Neural crest cell (in vitro differentiated cells): ENCODE data around the gene ELMO1. TPM values are rescaled to one million over a fixed set of nuclear protein-coding genes. Genes with fewer than 3 reads are reported as not detected.

Source experiments
- DNase-seq: peaks from one replicate; pipeline ENCODE4 v3.0.0; 2021; ENCODE audit warnings: low read depth, mixed read lengths, low spot score
- H3K27ac Mint-ChIP-seq: one replicate; pipeline ENCODE4 v1.8.0; 2021; ENCODE audit warnings: mild to moderate bottlenecking, mixed read lengths; ENCODE audit not compliant: unreplicated experiment
- H3K27me3 Mint-ChIP-seq: 2 replicates; pipeline ENCODE4 v1.8.0; 2021; ENCODE audit warnings: low read depth, mild to moderate bottlenecking, mixed read lengths
- H3K36me3 Mint-ChIP-seq: 2 replicates; pipeline ENCODE4 v1.8.0; 2021; ENCODE audit warnings: low read depth, mild to moderate bottlenecking, mixed read lengths
- H3K4me1 Mint-ChIP-seq: 2 replicates; pipeline ENCODE4 v1.8.0; 2021; ENCODE audit warnings: mixed read lengths
- H3K4me3 Mint-ChIP-seq: one replicate; pipeline ENCODE4 v1.8.0; 2021; ENCODE audit warnings: mild to moderate bottlenecking, mixed read lengths
- H3K9me3 Mint-ChIP-seq: 2 replicates; pipeline ENCODE4 v1.8.0; 2021; ENCODE audit warnings: mixed read lengths
- CTCF ChIP-seq: fragments of 200-600 bp; sonication (generic); conservative IDR thresholded peaks from 2 replicates; pipeline ENCODE4 v1.5.0; 2021; ENCODE audit warnings: antibody characterized with exemption, mild to moderate bottlenecking
- total RNA-seq: library from RNA; stranded (reverse); gene quantifications from 2 replicates; pipeline ENCODE4 v1.2.1, GENCODE V29; 2021

The ELMO1 gene
- total RNA-seq, 1 donor from 2014 or later, result 7.4 TPM

- no peaks in the 10 kb centered on the region for H3K9me3 Mint-ChIP-seq
Observed at GRCh38 chr7:36966636-36967035, 482.0 kb downstream of the ELMO1 start.

DNA sequence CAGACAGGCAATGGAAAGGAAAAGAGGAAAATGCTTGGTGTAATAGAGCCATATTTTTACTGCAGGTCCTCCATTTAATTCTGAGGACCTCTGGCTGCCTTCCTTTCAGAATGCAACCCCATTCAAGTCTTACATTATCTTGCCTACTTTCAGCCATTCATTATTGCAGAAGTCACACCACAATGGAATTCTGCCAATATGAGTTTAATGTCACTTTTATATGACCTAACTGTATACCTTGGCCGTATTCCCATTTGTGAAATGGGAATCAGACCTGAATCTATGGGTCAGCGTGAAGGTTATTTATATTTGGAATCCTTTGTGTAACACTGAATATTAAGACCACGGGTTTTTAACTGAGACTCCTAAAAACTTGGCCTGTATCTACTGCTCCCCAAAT lies 482.6 kb downstream of the ELMO1 start:
- Mint-ChIP-seq H3K27me3 (no peaks in the 10 kb centered on the region), H3K4me1 (peaks cover 18% of the 10 kb centered on the region), H3K4me3 (no peak overlapping the region), H3K36me3 (no peaks in the 10 kb centered on the region), H3K27ac (no peak overlapping the region), H3K9me3 (no peaks in the 10 kb centered on the region)
- no peak for DNase-seq
- TF ChIP-seq CTCF, result no peak

More at GRCh38 chr7:36966636-36967035, 482.0 kb downstream of the ELMO1 start:
- Mint-ChIP-seq H3K27ac (no peak overlapping the region), H3K27me3 (no peaks in the 10 kb centered on the region), H3K36me3 (no peaks in the 10 kb centered on the region), H3K4me1 (peaks cover 14% of the 10 kb centered on the region), H3K4me3 (no peak overlapping the region)
- TF ChIP-seq CTCF, result no peak
- no peak for DNase-seq

- Mint-ChIP-seq H3K4me1 (peaks cover 22% of the 10 kb centered on the region), H3K27ac (no peak overlapping the region), H3K9me3 (no peaks in the 10 kb centered on the region), H3K4me3 (no peak overlapping the region), H3K27me3 (no peaks in the 10 kb centered on the region), H3K36me3 (peaks cover 2% of the 10 kb centered on the region)
- DNase-seq, result no peak
- no peak for TF ChIP-seq CTCF
Observed at GRCh38 chr7:36965625-36966024, 483.0 kb downstream of the ELMO1 start.

GRCh38 chr7:36964297-36964696 lies 484.4 kb downstream of the ELMO1 start:
- Mint-ChIP-seq H3K27ac (no peak overlapping the region), H3K36me3 (peaks cover 2% of the 10 kb centered on the region), H3K27me3 (no peaks in the 10 kb centered on the region), H3K4me3 (no peak overlapping the region), H3K9me3 (no peaks in the 10 kb centered on the region), H3K4me1 (peaks cover 25% of the 10 kb centered on the region)
- no peak for TF ChIP-seq CTCF
- no peak for DNase-seq

DNA sequence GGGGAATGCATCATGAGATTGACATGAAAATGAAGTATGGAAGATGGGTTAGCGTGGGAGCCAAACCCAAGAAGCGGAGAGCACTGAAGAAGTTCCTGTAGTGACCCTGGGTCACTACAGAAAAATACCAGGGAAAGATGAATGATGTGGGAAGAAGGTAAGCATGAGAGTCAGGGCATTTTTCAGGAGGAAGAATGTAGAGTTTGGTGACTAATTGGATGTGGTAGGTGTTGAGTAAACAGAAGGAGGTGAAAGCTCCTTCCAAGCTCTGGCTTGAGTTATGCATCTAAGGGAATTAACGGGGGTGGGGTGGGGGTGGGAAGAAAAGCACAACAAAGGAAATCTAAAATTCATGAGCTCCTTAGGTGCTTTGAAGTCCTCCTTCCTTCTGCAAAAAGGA lies 486.3 kb downstream of the ELMO1 start:
- no peak for DNase-seq
- Mint-ChIP-seq H3K27ac (no peak overlapping the region), H3K4me3 (no peak overlapping the region), H3K27me3 (no peaks in the 10 kb centered on the region), H3K36me3 (peaks cover 2% of the 10 kb centered on the region), H3K9me3 (no peaks in the 10 kb centered on the region), H3K4me1 (peaks cover 23% of the 10 kb centered on the region)
- TF ChIP-seq CTCF, result no peak

GRCh38 chr7:36961693-36962092 lies 487.0 kb downstream of the ELMO1 start:
- DNase-seq, result no peak
- Mint-ChIP-seq H3K9me3 (no peaks in the 10 kb centered on the region), H3K27ac (no peak overlapping the region), H3K4me1 (peaks cover 22% of the 10 kb centered on the region), H3K4me3 (no peak overlapping the region), H3K27me3 (no peaks in the 10 kb centered on the region), H3K36me3 (peaks cover 2% of the 10 kb centered on the region)
- no peak for TF ChIP-seq CTCF
